Trophoblast cell (in vitro differentiated cells and primary cell): ENCODE results near the gene ROCK2.

Experiments
- DNase-seq, 2 donors: peaks; one replicate each; pipeline ENCODE4 v3.0.0-alpha.2; 2016
- H2AFZ ChIP-seq: 2 replicates; pipeline ENCODE4 v1.6.1; 2013; ENCODE audit warnings: low read length, moderate library complexity, mild to moderate bottlenecking; ENCODE audit not compliant: insufficient read depth, poor library complexity
- H2AK5ac ChIP-seq: 2 replicates; pipeline ENCODE4 v1.6.1; 2013; ENCODE audit warnings: mild to moderate bottlenecking, low read length
- H2BK120ac ChIP-seq: 2 replicates; pipeline ENCODE4 v1.6.1; 2013; ENCODE audit warnings: low read length, mild to moderate bottlenecking, moderate library complexity; ENCODE audit not compliant: insufficient read depth, poor library complexity
- H2BK12ac ChIP-seq: 2 replicates; pipeline ENCODE4 v1.6.1; 2013; ENCODE audit warnings: mild to moderate bottlenecking, low read length, moderate library complexity
- H2BK5ac ChIP-seq: 2 replicates; pipeline ENCODE4 v1.6.1; 2013; ENCODE audit warnings: low read length, low read depth, moderate library complexity, mild to moderate bottlenecking; ENCODE audit not compliant: poor library complexity
- H3K14ac ChIP-seq: 2 replicates; pipeline ENCODE4 v1.6.1; 2013; ENCODE audit warnings: mild to moderate bottlenecking, low read length
- H3K18ac ChIP-seq: 2 replicates; pipeline ENCODE4 v1.6.1; 2013; ENCODE audit warnings: mild to moderate bottlenecking, low read length
- H3K23ac ChIP-seq: 2 replicates; pipeline ENCODE4 v1.6.1; 2013; ENCODE audit warnings: low read length
- H3K27ac ChIP-seq: 2 replicates; pipeline ENCODE4 v1.5.1; 2013; ENCODE audit warnings: low read depth, mild to moderate bottlenecking, inconsistent platforms, low read length, moderate library complexity
- H3K27me3 ChIP-seq: 2 replicates; pipeline ENCODE4 v1.6.1; 2013; ENCODE audit warnings: inconsistent platforms, mild to moderate bottlenecking, low read length, moderate library complexity; ENCODE audit not compliant: insufficient read depth
- H3K36me3 ChIP-seq, 2 experiments: 1 replicate in 1 of 2; 2 replicates in 1 of 2; pipeline ENCODE4 v1.6.1; 2013; ENCODE audit warnings: low read length in 2 of 2, mild to moderate bottlenecking in 2 of 2, moderate library complexity in 1 of 2; ENCODE audit not compliant: insufficient read depth in 2 of 2, control insufficient read depth in 1 of 2
- H3K4ac ChIP-seq: 2 replicates; pipeline ENCODE4 v1.6.1; 2013; ENCODE audit warnings: low read depth, mild to moderate bottlenecking, low read length, moderate library complexity
- H3K4me1 ChIP-seq, 2 experiments: 1 replicate in 1 of 2; 2 replicates in 1 of 2; pipeline ENCODE4 v1.6.1; 2013; ENCODE audit warnings: low read length in 2 of 2, mild to moderate bottlenecking in 2 of 2, moderate library complexity in 1 of 2; ENCODE audit not compliant: insufficient read depth in 2 of 2, control insufficient read depth in 1 of 2
- H3K4me2 ChIP-seq: 2 replicates; pipeline ENCODE4 v1.6.1; 2013; ENCODE audit warnings: inconsistent platforms, mild to moderate bottlenecking, low read length, moderate library complexity
- H3K4me3 ChIP-seq: 2 replicates; pipeline ENCODE4 v1.5.1; 2013; ENCODE audit warnings: mild to moderate bottlenecking, low read depth, low read length, inconsistent platforms
- H3K79me1 ChIP-seq: one replicate; pipeline ENCODE4 v1.6.1; 2013; ENCODE audit warnings: low read length
- H3K79me2 ChIP-seq: 2 replicates; pipeline ENCODE4 v1.6.1; 2013; ENCODE audit warnings: low read length, mild to moderate bottlenecking; ENCODE audit not compliant: control insufficient read depth, insufficient read depth, poor library complexity
- H3K9ac ChIP-seq: 2 replicates; pipeline ENCODE4 v1.6.1; 2013; ENCODE audit warnings: mild to moderate bottlenecking, low read length
- H3K9me3 ChIP-seq: 2 replicates; pipeline ENCODE4 v1.6.1; 2013; ENCODE audit warnings: low read depth, mild to moderate bottlenecking, control low read depth, inconsistent platforms, low read length; ENCODE audit not compliant: insufficient read depth
- H4K12ac ChIP-seq: 2 replicates; pipeline ENCODE4 v1.6.1; 2013; ENCODE audit warnings: low read depth, mild to moderate bottlenecking, low read length, moderate library complexity
- H4K8ac ChIP-seq: 2 replicates; pipeline ENCODE4 v1.6.1; 2013; ENCODE audit warnings: low read depth, mild to moderate bottlenecking, low read length, moderate library complexity
- H4K91ac ChIP-seq: one replicate; pipeline ENCODE4 v1.6.1; 2013; ENCODE audit warnings: low read depth, mild to moderate bottlenecking, low read length, moderate library complexity
- WGBS: extraction: QIAGEN DNeasy Blood & Tissue Kit; methylation state at CpG from one replicate; pipeline ENCODE4 v1.1.7; 2013; ENCODE audit warnings: missing lambda C conversion rate; ENCODE audit not compliant: insufficient read length, insufficient coverage; ENCODE audit errors: extremely low coverage; 5-methylcytosine and 5-hydroxymethylcytosine counted together

ROCK2 gene

DNA sequence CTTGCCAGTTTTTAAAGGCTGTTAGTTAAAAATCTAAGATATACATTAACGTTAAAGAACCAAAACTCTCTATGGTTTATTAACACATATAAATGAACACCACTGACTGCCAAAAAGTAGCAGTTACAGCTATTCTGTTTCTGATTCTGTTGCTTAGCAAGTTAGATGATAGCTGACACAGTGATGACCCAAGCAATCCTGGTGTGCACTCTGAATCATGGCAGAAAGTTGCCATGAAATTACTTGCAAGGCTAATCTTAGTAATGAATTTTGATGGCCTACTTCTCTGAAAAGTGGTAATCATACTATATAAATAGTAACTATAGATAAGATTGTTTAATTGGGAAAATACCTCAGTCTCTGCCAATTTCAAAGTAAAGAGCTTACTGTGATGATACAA is 57.7 kb downstream of the ROCK2 start:
- Histone ChIP-seq H3K4me1 (no peaks in the 10 kb centered on the region), H4K8ac (no peak overlapping the region), H3K79me2 (no peaks in the 10 kb centered on the region), H3K9me3 (no peaks in the 10 kb centered on the region), H2BK120ac (no peak overlapping the region), H3K27me3 (no peaks in the 10 kb centered on the region), H3K14ac (no peak overlapping the region), H3K9ac (no peak overlapping the region), H3K23ac (no peak overlapping the region), H3K79me1 (no peaks in the 10 kb centered on the region), H3K4me3 (no peak overlapping the region), H3K27ac (no peak overlapping the region), H4K12ac (no peak overlapping the region), H2BK12ac (no peak overlapping the region), H4K91ac (no peak overlapping the region), H2AFZ (no peak overlapping the region), H3K4ac (no peak overlapping the region), H3K36me3 (peaks cover 6% of the 10 kb centered on the region in 2 experiments), H3K4me2 (no peak overlapping the region), H2AK5ac (no peak overlapping the region), H3K18ac (no peak overlapping the region), H2BK5ac (no peak overlapping the region)
- DNase-seq: no peak
- no CpG with 5 or more reads among the region's 1 CpG for WGBS

DNA sequence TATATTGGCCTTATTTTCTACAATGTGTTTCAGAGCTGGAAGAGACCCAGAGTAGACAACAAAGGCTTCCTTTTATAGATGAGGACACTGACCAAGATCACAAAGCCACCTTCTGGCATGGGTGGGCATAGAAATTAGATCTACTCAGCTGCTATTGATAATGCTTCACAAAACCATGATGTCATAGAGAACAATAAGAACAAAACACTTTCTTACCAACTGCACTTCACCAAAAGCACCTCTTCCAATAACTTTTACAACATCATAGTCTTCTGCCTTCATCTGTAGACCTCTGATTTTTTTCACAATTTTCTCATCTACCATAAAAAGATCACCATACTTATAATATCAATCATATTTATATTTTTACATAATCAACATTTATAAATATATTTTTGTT is 58.1 kb downstream of the ROCK2 start:
- Histone ChIP-seq H3K79me2 (no peaks in the 10 kb centered on the region), H3K27me3 (no peaks in the 10 kb centered on the region), H3K79me1 (no peaks in the 10 kb centered on the region), H3K36me3 (peaks cover 6% of the 10 kb centered on the region in 2 experiments), H3K4me3 (no peak overlapping the region), H3K18ac (no peak overlapping the region), H3K9ac (no peak overlapping the region), H2AK5ac (no peak overlapping the region), H4K8ac (no peak overlapping the region), H2BK12ac (no peak overlapping the region), H3K14ac (no peak overlapping the region), H3K4ac (no peak overlapping the region), H3K9me3 (no peaks in the 10 kb centered on the region), H4K91ac (no peak overlapping the region), H3K4me2 (no peak overlapping the region), H3K4me1 (no peaks in the 10 kb centered on the region), H3K27ac (no peak overlapping the region), H2BK120ac (no peak overlapping the region), H3K23ac (no peak overlapping the region), H2BK5ac (no peak overlapping the region), H2AFZ (no peak overlapping the region), H4K12ac (no peak overlapping the region)
- no peak for DNase-seq

DNA sequence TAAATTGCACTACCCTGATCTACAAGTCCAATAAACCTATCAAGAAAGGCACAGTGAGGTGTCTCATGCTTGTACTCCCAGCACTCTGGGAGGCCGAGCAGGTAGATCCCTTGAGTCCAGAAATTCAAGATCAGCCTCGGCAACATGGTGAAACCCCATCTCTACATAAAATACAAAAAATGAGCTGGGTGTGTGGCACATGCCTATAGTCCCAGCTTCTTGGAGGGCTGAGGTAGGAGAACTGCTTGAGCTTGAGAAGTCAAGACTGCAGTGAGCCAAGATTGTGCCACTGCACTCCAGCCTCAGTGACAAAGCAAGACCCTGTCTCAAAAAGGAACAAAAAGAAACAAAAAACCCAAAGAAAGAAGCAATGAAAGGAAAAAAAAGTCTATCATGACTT is 58.9 kb downstream of the ROCK2 start:
- Histone ChIP-seq H4K91ac (no peak overlapping the region), H3K4me2 (no peak overlapping the region), H4K12ac (no peak overlapping the region), H3K23ac (no peak overlapping the region), H3K27me3 (no peaks in the 10 kb centered on the region), H3K4ac (no peak overlapping the region), H2AK5ac (no peak overlapping the region), H2BK12ac (no peak overlapping the region), H3K18ac (no peak overlapping the region), H3K4me1 (no peaks in the 10 kb centered on the region), H2BK5ac (no peak overlapping the region), H3K36me3 (peaks cover 6% of the 10 kb centered on the region in 2 experiments), H3K14ac (no peak overlapping the region), H3K79me1 (no peaks in the 10 kb centered on the region), H3K4me3 (no peak overlapping the region), H3K27ac (no peak overlapping the region), H3K79me2 (no peaks in the 10 kb centered on the region), H2BK120ac (no peak overlapping the region), H3K9ac (no peak overlapping the region), H3K9me3 (no peaks in the 10 kb centered on the region), H2AFZ (no peak overlapping the region), H4K8ac (no peak overlapping the region)
- WGBS: no CpG with 5 or more reads among the region's 2 CpGs
- no peak for DNase-seq

DNA sequence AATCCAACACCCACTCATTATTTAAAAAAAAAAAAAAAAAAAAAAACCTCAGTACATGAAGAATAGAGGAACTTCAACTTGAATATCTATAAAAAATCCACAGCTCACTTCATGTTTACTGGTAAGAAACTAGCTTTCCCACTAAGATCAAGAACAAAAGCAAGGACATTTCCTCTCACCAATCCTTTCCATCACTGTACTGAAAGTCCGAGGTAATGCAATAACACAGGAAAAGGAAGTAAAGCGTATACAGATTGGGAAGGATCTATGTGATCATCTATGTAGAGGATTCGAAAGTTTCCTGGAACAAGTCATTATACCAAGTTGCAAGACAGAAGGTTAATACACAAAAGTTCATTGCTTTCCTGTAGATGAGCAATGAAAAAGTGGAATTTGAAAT is 63.2 kb downstream of the ROCK2 start:
- Histone ChIP-seq H2BK120ac (no peak overlapping the region), H3K27ac (no peak overlapping the region), H2BK5ac (no peak overlapping the region), H2BK12ac (no peak overlapping the region), H4K8ac (no peak overlapping the region), H3K4ac (no peak overlapping the region), H3K9me3 (no peaks in the 10 kb centered on the region), H3K4me1 (no peaks in the 10 kb centered on the region), H3K18ac (no peak overlapping the region), H2AK5ac (no peak overlapping the region), H4K12ac (no peak overlapping the region), H3K79me1 (no peaks in the 10 kb centered on the region), H3K4me3 (no peak overlapping the region), H3K27me3 (no peaks in the 10 kb centered on the region), H3K79me2 (no peaks in the 10 kb centered on the region), H3K9ac (no peak overlapping the region), H3K4me2 (no peak overlapping the region), H4K91ac (no peak overlapping the region), H3K14ac (no peak overlapping the region), H3K23ac (no peak overlapping the region), H3K36me3 (peaks cover 6 to 8% of the 10 kb centered on the region in 2 experiments), H2AFZ (no peak overlapping the region)
- WGBS: no CpG with 5 or more reads among the region's 3 CpGs
- no peak for DNase-seq
